Fibroblast of peridontal ligament (primary cell): Measurements from ENCODE around the gene RELL1.

Experiments used
- DNase-seq: peaks from one replicate; pipeline ENCODE4 v3.0.0-alpha.2; 2010; ENCODE audit errors: extremely low read depth

Gene RELL1

GRCh38 chr4:37665333-37666320, 20.5 kb downstream of the RELL1 start:
- no peak for DNase-seq

GRCh38 chr4:37664696-37665095, 21.5 kb downstream of the RELL1 start:
- DNase-seq = no peak

GRCh38 chr4:37663552-37663951, 22.6 kb downstream of the RELL1 start:
- DNase-seq = no peak

GRCh38 chr4:37662861-37663390, 23.2 kb downstream of the RELL1 start:
- DNase-seq = no peak

GRCh38 chr4:37662251-37662650, 23.9 kb downstream of the RELL1 start:
- DNase-seq = no peak

- DNase-seq = peak; percentile 66
Observed at GRCh38 chr4:37661772-37662171, 24.4 kb downstream of the RELL1 start.

GRCh38 chr4:37659696-37660095, 26.5 kb downstream of the RELL1 start:
- DNase-seq = no peak

- DNase-seq = no peak
Observed at GRCh38 chr4:37656649-37657048, 29.5 kb downstream of the RELL1 start.

- no peak for DNase-seq
Observed at GRCh38 chr4:37653601-37654000, 32.6 kb downstream of the RELL1 start.

GRCh38 chr4:37652747-37653527, 33.2 kb downstream of the RELL1 start:
- no peak for DNase-seq

- DNase-seq = no peak
Observed at GRCh38 chr4:37651781-37652377, 34.3 kb downstream of the RELL1 start.

GRCh38 chr4:37650481-37650880, 35.7 kb downstream of the RELL1 start:
- DNase-seq = no peak

GRCh38 chr4:37649268-37649667, 36.9 kb downstream of the RELL1 start:
- no peak for DNase-seq

GRCh38 chr4:37648084-37648817, 37.9 kb downstream of the RELL1 start:
- DNase-seq = peak; percentile 91

GRCh38 chr4:37646247-37646646, 39.9 kb downstream of the RELL1 start:
- no peak for DNase-seq

GRCh38 chr4:37645736-37646135, 40.4 kb downstream of the RELL1 start:
- DNase-seq = no peak

GRCh38 chr4:37644962-37645361, 41.2 kb downstream of the RELL1 start:
- DNase-seq = peak; percentile 94

GRCh38 chr4:37641886-37642849, 44.0 kb downstream of the RELL1 start:
- DNase-seq = no peak

GRCh38 chr4:37641352-37641751, 44.8 kb downstream of the RELL1 start:
- DNase-seq = no peak
